NOMO-1 (cell line): Measurements from ENCODE around the gene SPATA13.

Experiments used
- DNase-seq, 2 experiments: peaks; one replicate each; lab custom pipeline; 2025; ENCODE audit not compliant: unreplicated experiment in 2 of 2; lab: John Stamatoyannopoulos, UW

Gene SPATA13

DNA sequence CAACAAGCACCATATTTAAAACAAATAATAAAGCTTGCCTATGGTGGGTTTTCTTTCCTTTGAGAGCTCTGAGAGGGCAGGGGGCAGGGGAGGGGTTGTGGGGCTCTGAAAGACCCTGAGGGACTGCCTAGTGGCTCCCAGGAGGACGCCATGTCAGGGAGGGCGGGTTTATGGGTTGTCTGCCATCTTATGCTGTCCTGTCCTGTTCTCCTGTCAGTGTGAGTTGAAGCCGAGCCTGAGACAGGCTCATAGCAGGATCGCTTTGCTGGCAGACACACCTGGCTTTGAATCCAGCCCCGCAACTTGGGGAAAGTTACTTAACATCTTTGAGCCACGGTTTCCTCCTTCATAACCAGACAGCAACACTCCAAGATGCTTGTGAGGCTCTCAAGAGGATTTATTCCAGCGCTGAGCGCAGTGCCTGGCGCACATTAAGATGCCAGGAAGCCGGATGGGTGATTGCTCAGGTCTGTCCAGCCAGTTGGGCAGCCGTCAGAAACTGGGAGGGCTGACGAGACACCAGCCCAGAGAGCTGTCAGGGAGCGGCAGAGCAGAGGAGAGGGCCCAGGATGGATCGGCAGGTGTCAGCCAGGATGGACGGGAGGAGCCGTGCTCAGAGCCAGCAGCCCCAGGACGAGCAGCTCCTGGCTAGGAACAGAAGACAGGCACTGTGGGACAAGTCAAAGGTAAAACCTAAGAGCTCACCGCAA, 112.1 kb downstream of the SPATA13 start:
- no peak for DNase-seq

DNA sequence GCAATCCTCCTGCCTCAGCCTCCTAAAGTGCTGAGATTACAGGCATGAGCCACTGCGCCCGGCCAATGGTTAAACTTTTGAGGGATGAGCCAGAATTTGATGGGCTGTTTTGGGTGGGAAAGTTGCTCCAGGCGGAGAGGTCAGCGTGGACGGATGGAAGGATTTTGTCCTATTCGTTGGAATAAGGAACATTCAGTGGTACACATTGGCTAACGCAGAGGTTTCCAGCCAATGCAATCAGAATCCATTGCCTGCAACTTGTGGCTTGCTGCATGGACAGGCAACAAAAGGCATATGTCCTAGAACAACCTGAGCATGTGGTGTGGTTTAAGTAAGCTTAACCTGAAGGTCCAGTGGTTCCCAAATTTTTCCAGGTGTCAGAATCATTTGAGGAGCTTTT, 113.4 kb downstream of the SPATA13 start:
- DNase-seq: no peak

DNA sequence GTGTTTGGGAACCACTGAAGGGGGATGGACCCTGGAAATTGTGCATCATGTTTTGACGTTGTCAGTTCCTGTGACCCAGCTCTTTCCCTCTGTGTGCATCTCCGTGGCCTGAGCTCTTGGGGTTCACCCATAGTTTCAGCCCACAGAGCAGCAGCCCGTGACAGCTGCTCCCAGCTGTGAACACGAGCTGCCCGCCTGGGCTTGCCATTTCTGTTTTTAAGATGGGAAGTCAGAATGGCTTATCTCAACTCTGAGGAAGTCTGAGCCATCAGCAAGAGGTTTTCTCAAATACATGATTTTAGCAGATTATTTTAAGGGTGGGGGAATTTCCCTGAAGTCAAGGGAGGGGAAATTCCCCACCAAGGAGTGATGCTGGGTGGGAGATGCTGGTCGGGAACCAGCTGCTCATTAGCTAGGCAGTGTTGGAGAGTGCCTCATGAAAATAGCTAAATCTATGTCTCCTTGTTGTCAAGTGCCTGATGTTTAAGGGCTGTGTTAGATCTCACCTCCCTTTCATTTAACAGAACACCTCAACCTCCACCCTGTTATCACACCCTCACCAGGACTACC, 114.0 kb downstream of the SPATA13 start:
- no peak for DNase-seq

DNA sequence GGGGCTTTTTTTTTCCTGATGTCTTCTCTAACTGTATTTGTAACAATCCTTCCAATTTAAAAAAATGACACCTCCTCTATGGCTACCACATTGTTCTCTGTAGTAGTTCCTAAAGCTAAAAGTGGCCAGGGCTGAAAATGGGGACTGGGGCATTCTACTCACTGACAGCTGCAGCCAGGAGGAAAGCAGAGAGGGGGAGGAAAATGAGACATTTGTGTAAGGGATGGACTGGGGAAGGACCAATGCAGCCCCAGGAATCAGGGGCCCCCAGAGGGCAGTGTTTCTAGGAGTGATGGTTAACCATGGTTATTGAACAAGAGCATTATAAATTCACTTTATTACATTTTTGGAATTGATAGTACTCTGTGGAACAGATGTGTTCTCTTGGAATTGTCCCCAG, 114.5 kb downstream of the SPATA13 start:
- DNase-seq: no peak

DNA sequence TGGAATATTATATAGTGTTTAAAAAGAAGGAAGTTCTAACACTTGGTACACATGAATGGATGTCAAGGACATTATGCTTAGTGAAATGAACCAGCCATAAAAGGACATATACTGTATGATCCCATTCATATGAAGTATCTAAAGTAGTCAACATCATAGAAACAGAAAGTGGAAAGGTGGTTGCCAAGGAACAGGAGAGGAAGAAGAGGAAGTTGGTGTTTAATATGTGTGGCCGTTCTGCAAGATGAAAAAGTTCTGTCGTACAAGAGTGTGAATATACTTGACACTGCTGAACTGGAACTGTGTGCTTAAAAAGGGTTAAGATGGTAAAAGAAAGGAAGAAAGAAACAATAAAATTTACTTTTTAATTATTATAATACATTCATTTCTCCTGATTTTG, 115.8 kb downstream of the SPATA13 start:
- peak; percentile 62 to 88 for DNase-seq

DNA sequence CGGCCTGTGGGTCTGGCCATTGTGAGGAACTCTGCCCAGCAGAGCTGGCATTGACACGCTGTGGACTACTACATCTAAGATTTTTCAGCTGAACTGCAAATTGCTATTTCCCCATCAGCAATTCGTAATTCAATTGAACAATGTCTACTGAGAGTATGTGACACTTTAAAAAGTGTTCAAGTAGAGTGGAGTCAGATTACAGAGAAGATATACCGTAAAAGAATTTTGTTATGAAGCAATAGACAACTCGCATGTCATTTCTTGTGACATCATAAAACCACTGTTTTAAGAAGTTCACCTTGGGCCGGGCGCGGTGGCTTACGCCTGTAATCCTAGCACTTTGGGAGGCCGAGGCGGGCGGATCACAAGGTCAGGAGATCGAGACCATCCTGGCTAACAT, 116.3 kb downstream of the SPATA13 start:
- no peak for DNase-seq

DNA sequence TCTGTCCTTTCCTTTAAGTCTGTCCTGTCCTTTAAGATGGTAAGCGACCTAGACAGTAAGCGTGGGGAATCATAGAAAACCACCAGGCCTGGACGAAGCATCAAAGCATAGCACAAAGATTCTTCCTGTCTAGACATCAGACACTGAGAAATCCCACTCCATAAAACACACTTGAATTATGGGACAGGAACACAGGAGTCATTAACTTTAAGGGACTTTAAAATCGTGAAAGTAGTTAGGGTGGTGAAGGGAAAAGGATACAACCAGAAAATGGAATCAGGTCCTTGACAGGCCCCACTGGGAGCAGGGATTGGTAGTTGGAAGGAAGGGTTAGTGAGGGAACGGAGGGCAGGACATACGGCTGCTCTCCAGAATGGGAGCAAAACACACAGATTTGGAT, 117.2 kb downstream of the SPATA13 start:
- no peak for DNase-seq

DNA sequence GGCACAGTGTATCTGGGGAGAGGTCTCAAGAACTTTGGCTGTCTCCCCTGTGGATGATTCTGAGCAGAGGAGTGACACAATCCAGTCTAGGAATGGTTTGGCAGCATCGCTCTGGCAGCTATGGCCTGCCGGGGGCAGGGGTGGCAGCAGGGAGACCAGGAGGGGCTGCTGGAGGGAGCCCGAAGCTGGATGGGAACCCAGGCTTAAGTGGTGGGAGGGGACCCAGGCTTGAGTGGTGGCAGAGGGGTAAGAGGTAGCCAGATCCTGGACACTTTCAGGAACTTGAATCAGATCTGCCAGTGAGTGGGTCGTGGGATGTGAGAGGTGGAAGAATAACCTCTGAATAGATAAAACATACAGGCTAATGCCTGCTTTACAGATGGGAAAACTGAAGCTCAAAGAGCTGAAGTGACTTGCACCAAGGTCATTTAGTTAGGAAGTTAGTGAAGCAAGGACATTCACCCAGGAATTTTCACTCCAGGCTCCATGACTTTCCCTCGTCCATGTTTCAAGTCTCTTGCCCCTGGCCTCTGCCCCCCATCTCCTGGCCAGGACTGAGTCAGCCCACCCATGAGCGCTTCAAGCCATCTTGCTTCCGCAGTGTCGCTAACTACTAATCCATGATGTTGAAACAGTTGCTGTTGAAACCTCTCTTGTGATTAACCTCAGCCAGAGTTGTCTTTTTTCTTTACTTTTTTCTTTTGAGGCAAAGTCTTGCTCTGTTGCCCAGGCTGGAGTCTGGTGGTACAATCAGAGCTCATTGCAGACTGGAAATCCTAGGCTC, 119.0 kb downstream of the SPATA13 start:
- peak; percentile 55 to 77 for DNase-seq

DNA sequence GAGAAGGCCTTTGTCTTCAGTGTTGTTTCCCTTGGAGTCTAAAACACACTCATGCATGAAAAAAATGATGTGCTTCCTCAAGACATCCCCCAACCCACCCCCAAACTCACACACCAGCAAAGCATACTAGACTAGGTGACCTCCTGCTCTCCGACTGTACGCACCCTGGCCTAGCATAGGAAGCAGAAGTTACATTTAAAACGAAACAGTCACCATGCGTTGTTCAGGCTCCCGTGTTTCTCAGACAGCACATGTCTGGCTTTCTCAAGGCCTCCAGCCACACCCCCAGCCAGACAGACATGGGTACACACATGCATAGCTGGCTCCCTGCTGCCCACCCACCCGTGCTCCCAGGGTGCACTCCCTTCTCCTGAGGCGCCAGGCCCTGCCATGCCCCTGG, 120.2 kb downstream of the SPATA13 start:
- DNase-seq: peak; percentile 60 to 67

DNA sequence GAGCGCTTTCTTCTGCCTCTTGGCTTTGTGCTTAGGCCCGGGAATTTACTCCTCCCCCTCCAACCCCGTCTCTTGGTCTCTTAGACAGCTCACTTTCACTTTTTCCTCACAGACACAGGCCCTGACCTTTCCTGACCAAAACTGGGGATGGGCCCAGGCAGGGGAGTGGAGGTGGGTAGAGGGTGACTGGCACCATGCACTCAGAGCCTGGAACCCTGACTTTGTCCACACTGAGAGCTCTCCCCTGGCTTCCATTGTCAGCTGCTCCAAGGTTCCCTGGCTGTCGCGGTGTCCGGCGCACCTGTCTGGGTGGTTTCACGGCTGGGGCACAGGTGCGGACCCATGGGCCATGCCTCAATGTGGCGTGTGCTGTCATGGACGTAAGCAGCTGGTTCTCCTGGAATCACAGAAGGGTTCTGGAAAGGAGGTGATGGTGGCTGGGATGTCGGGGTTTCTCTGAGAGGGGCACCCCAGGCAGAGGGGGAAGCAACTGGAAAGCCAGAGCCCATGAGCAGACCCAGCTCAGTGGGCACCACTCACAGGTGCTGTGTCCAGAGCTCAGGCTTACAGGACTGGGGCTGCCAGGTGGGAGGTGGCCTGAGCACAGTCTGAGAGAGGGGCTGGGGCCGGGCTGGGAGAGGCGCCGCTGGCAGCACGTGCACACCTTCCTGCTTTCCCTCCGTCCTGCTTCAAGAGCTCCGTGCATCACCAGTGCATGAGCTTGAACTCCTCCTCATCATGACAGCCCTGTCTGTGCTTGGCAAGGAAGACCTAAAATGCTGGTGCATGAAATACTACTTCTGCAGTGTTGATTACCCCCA, 120.9 kb downstream of the SPATA13 start:
- DNase-seq: no peak

DNA sequence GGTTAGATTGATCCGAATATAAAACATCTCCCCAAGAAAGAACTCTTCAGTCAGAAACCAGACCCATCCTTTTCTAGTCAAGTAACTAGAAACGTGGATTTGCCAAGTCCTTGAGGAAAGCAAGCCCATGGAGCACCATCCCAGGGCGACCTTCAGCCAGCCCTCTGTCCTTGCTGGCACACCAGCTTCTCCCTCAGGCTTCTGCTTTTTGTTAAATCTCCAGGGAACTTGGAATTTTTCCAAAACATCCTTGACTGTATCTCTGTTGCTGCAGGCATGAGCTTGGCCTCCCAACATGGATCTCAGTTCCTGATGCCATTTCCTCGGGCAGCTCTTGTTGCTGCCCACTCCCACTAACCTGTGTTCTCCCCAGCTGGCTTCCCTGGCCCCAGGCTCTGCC, 121.7 kb downstream of the SPATA13 start:
- DNase-seq: no peak

DNA sequence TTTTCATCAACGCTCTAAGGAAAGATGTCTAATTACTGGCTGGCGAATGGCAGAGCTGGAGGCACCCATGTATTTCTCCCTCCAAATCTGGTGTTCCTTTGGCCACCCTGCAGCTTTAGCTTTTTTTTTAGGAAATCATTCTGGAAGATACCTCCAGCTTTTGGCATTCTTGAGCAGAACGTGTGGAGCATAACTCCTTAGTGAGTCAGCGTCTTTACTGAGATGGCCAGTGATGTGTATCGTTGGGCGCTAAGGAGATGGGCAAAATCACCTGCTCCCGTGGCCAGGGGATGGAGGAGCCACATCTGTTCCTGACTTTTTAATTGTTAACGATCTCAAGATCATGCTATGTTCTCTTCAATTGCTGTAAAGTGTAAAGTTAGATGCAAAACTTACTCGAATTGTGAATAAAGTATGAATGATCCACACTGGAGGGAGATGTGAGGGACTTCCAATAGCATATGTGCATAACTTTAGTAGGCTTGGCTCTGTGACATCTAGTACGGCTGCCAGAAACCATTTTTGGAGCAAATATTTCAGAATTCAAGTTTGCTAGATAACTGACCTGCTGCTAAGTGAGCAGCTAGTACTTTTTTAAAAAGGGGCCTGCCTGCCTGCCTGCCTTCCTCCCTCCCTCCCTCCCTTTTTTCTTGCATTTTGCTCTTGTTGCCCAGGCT, 124.5 kb downstream of the SPATA13 start:
- DNase-seq: no peak

DNA sequence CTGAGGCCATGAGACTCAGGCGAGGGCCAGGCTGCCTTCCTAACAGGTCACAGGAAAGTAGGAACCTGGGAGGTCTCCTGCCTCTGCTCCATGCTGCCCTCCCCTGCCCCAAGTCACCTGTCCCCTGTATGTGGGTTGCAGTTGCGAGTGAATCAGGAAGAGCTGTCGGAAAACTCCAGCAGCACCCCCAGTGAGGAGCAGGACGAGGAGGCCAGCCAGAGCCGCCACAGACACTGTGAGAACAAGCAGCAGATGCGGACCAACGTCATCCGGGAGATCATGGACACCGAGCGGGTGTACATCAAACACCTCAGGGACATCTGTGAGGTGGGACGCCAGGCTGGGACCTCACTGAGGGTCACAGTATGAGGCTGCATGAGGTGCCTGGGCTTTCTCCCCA, 126.1 kb downstream of the SPATA13 start:
- DNase-seq: no peak

DNA sequence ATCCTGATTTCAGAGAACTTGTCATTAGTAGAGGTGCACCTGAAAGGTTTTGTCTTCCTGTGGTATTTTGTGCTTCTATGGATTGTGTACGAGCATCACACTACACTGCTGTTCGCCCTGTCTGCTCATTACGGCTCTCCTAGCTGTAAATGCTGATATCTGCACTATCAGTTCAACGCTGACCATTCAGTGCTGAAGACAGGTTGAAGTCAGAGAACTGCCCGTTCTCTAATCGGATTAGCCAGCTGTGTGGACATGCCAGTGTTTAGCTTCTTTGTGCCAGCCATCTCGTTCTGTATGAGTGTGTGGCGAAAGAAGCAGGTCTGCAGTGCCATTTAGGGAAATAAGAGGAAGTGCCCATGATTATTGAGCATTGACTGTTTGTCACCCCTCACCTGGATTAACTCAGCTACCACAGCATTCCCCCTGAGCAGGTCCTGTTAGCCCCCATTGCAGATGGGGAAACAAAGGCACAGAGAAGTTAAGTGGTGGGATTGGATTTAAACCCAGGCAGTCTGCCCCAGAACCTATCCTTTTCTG, 127.3 kb downstream of the SPATA13 start:
- peak in 1 of 2 experiments; percentile 13 for DNase-seq

DNA sequence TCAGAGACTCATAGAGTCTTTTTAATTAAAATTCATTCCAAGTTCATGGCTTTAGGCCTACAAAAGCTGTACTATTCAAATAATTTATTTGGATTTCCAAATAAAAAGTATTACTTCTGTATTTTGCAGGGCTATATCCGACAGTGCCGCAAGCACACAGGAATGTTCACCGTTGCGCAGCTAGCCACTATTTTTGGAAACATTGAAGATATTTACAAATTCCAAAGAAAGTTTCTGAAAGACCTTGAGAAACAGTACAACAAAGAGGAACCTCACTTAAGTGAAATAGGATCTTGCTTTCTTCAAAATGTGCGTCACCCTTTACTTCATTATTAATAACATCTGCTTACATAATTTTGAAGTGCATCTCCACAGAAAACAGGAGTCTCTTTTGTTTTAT, 128.3 kb downstream of the SPATA13 start:
- DNase-seq: peak; percentile 57 to 80

DNA sequence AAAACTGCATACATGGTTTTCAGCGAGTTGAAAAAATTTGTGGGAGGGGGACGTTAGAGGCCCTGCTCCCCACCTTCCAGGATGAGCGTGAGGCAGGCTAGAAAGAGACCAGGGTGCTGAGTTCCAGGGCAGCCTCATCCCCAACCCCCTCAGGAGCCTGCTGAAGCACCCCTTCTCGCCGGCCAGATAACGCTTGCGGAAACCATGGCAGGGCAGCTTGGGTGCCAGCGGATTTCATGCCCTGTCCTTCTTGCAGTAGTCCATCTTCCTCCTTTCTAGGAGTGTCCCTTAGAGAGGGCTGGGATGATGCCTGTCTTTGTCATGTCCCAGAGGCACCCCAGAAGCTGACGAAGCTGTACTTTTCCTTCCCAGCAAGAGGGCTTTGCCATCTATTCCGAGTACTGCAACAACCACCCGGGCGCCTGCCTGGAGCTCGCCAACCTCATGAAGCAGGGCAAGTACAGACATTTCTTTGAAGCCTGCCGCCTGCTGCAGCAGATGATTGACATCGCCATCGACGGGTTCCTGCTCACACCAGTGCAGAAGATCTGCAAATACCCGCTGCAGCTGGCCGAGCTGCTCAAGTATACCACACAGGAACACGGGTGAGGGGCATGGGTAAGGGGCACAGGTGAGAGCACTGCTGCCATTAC, 129.9 kb downstream of the SPATA13 start:
- DNase-seq: no peak

DNA sequence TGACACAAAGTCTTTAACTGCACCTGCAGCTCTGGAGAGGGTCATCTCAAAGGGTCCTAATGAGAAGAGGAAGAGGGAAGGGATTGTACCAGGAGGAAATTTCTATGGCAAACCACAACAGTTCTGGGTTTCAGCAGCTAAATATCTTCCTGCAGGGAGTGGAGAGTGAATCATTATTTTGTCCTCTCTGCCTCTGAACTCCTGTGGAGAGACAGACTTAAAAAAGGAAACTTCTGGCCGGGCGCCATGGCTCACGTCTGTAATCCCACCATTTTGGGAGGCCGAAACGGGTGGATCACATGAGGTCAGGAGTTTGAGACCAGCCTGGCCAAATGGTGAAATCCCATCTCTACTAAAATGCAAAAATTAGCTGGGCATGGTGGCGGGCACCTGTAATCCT, 132.0 kb downstream of the SPATA13 start:
- DNase-seq: no peak

DNA sequence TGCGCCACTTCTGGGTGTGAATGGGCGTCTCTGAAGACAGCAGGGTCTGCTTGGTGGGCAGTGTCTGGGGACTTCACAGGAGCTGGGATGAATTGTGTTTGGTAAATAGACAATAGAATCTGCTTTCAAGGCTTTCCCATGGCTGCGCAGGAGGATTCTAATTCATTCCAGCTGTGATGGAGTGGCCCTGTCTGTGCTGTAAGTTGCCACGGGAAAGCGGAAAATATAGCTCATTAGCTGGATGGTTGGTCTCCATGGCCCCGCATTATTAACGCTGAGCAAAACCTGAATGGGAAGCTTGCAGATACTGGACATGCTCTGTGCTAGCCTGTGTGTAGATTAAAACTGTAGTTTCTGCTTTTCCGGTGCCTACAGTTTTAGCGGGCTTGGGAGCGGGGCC, 133.2 kb downstream of the SPATA13 start:
- no peak for DNase-seq

DNA sequence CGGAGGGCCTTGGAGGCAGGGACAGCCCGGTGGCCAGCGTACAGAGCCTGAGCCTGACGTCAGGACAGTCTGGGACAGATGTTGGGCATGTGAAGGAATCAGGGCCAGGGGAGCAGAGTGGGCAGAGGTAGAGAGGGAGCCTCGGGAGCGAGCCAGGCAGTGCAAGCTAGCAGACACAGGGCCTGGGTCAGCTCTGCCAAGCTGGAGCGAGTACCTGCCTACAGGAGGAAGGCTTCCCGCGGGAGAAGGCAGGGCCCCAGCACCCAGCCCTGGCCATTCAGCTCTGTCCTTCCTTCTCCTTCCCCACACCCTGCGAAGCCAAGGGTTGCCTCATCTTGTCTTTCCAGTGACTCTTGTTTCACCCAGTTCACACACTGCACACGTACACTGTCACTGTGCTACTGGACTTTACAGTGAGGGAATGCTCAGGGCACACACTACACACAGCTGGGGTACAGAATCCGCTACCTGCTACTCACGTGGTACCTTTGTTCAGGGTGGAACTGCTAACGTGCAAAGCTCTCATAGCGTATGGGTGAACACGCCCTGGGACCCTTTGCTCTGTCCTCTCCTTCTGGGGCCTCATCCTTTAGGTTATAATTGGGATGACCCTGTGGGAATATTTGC, 139.1 kb downstream of the SPATA13 start:
- no peak for DNase-seq
